Raji (cell line): ENCODE data around the gene POC1B.

Experiments used
- POLR2A ChIP-seq: IDR thresholded peaks from 2 replicates; pipeline ENCODE4 v1.6.1; 2011; ENCODE audit warnings: low read depth, low read length, control low read depth; ENCODE audit not compliant: insufficient read depth

The POC1B gene

GRCh38 chr12:89405626-89406345 is 120.1 kb downstream of the POC1B start:
- no peak for TF ChIP-seq POLR2A

DNA sequence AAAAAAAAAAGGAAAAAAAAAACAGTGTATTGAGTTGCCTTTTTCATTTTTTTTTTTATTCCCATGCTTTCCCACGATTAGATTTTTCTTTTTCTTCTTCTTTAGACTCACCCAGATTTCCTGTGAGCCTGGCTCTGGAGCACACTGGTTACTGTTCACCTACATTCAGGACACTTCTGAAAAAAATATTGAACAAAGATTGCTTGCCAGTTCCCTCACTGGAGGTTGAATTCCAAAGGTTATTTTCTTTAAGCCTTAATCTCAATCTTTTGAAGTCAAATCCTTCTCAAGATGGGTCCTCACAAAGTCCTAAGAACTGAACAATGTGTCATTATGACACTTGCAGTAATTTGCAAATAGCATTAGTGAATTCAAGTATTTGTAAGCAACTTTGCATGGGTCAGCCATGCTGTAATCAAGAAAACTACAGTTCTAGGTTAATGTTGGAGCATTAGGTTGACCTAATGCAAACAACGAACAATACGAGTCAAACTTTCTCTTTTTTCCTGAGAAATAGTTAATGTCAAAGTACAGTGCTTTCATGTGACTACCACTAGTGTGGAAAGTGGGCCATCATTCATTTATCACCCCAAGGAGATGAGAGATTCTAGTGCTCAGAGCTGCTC is 124.3 kb downstream of the POC1B start:
- no peak for TF ChIP-seq POLR2A

DNA sequence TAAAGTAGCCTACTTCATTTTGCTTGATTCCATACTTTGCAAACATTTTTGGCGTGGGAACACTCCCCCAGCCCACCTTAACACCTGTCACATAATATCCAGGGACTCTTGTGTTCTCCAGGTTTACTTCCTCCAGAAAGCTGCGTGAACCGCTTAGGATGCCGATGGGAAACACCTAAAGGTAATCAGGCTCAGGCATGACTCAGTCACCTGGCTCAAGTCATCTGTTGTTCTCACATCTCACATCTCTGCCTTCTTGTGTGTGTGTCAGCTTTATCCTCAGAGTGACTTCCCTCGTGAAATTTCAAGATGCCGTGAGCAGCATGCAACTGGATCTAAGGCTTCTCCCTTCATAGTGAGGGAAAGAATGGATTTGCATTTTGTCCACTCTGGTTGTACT is 125.4 kb downstream of the POC1B start:
- no peak for TF ChIP-seq POLR2A

DNA sequence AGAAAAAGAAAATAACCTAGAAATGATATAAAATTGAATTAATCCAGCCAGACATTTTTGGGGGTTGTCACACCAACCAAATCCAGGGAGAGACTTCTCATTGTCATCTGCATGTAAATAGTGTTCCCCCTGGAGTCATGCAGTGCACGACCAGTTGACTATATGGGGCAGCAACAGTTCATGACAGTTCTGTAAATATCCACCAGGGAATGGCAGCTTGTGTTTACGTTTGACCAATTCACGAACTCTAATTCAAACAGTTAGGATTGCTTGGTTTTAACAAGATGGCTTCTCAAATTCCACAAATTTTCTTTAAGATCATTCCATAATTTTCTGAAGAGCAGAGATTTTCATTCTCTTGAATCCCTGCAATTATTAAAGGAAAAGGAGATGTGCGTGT is 130.1 kb downstream of the POC1B start:
- no peak for TF ChIP-seq POLR2A

GRCh38 chr12:89393551-89394121 is 132.2 kb downstream of the POC1B start:
- no peak for TF ChIP-seq POLR2A

DNA sequence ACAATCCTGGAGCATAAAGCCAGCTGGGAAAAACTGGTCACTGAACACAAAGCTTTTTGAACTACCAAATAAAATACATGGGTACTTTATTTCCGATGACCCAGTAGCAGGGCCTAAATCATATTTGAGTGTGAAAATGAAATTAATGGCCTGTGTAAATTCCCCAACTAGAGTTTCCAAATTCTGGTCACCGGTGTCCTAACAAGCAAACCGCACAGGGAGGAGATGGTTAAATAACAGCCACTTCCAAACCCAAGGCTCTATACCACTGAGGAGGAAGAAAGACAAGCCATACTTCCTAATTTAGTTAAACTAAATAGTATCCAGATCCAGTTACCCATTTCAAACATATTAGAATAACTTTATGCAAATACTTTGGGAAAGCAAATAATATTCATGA is 133.5 kb downstream of the POC1B start:
- no peak for TF ChIP-seq POLR2A

- TF ChIP-seq POLR2A: no peak
Measured at GRCh38 chr12:89391726-89392336, 134.0 kb downstream of the POC1B start.

- TF ChIP-seq POLR2A: no peak
Measured at GRCh38 chr12:89390802-89391673, 134.8 kb downstream of the POC1B start.

DNA sequence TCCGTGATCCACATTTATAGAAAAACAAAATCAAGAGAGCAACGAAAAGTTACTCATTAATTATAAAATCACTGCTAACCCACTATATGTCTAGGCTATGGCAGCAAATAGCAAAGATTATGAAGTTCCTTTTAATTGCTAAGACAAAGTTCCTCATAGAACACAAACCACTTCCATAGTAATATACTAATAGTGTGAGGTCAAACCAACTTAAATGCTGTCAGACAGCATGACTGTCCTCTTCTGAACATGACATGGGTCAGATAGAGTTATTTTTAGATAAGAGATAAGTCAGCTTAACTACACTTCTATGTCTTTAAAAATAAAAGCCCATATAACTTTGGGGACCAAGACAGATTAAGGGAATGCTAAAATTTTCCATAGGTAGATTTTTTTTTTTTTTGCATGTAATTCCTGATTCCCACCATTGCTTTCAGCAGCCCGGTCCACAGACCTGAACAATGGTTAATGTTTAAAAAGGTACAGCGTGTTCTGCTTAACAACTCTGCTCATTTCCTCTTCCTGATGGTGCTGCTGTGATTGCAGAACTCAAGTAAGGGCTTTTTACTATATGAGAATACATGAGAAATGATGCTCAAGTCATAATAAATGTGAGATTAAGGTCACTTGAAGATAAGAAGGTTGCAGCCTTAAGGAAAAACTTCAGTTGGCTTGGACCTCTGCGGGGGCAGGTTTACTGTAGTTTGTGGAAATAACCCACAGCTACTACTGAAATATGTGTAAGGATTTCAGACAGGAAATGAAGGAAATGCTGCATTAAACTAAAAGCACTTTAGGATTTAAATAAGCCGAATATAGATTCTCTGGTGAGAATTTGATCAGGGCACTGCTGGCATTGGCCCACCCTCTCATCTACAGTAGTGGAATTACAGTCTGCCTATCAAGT is 135.8 kb downstream of the POC1B start:
- no peak for TF ChIP-seq POLR2A

- TF ChIP-seq POLR2A: no peak
Measured at GRCh38 chr12:89386138-89386537, 139.7 kb downstream of the POC1B start.

GRCh38 chr12:89384807-89385206 is 141.0 kb downstream of the POC1B start:
- no peak for TF ChIP-seq POLR2A

GRCh38 chr12:89384050-89384758 is 141.6 kb downstream of the POC1B start:
- TF ChIP-seq POLR2A: no peak

DNA sequence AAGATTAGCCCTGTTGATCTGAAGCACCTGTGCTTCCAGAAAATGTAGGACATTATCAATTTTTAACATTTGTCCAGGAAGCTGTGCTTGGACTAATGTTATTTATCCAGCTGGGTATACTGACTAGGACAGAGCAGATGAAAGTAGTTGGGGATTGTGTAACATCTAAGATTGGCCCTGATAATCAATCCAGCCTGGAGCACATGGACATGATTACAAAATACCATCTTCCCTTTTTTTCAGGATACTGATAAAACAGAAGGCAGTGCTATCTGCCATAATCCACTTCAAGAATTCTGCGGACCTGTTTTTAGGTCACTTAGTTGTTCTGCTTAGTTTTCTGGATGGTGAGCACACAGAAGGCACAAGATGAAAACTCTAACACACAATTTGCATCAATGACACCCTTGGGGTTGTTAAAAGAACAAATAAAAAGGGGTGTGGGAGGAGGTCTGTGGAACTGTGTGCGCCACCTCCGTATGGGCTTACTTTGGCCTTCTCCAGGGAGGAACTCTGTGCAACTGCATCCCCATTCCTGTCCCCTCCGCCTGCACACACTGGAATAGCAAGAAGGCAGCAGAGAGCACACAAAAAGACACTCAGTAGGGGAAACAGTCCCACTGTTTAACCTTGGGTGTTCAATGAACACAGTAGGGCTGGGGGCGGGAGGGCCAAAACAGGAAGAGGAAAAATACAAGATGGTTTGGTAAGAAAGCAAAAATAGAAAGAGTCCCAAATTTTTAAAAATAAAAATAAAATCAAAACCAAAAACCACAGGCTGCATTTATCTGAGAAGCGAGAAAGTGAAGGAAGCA is 142.4 kb downstream of the POC1B start:
- no peak for TF ChIP-seq POLR2A

- no peak for TF ChIP-seq POLR2A
Measured at GRCh38 chr12:89382328-89382727, 143.5 kb downstream of the POC1B start.
